GM12873 (cell line): ENCODE data around the gene SH2D2A.

ENCODE experiments used
- TF ChIP-seq, protein P1 (sequence below): IDR thresholded peaks from 2 replicates; pipeline ENCODE4 v1.5.1; 2012; ENCODE audit warnings: low read depth, mild to moderate bottlenecking, moderate library complexity, low read length, control low read depth; ENCODE audit not compliant: insufficient read depth; ENCODE audit errors: missing control alignments

Gene SH2D2A

DNA sequence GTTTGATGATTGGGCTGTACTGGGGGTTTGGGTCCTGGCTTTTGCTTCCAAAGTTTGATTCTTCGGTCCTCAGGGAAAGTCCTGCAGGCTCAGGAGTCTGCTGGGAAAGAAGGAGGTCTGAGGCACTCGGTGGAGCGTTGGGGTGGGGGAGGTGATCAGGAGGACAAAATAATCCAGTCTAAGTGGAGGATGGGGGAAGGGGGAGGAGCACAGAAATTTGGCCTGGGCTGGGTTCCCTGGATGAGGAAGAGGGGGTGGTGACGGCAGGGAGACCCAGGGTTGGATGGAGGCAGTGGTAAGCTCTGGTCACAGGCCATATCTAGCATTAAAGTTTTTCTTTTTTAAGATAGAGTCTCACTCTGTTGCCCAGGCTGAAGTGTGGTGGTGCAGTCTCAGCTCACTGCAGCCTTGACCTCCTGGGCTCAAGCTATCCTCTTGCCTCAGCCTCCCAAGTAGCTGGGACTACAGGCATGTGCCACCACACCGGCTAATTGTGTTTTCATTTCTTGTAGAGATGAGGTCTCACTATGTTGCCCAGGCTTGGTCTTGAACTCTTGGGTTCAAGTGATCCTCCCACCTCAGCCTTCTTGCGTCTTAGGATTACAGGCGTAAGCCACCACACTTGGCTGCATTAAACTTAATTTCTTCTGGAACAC lies 6.8 kb downstream of the SH2D2A start:
- TF ChIP-seq, protein P1, sequence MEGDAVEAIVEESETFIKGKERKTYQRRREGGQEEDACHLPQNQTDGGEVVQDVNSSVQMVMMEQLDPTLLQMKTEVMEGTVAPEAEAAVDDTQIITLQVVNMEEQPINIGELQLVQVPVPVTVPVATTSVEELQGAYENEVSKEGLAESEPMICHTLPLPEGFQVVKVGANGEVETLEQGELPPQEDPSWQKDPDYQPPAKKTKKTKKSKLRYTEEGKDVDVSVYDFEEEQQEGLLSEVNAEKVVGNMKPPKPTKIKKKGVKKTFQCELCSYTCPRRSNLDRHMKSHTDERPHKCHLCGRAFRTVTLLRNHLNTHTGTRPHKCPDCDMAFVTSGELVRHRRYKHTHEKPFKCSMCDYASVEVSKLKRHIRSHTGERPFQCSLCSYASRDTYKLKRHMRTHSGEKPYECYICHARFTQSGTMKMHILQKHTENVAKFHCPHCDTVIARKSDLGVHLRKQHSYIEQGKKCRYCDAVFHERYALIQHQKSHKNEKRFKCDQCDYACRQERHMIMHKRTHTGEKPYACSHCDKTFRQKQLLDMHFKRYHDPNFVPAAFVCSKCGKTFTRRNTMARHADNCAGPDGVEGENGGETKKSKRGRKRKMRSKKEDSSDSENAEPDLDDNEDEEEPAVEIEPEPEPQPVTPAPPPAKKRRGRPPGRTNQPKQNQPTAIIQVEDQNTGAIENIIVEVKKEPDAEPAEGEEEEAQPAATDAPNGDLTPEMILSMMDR = no peak

DNA sequence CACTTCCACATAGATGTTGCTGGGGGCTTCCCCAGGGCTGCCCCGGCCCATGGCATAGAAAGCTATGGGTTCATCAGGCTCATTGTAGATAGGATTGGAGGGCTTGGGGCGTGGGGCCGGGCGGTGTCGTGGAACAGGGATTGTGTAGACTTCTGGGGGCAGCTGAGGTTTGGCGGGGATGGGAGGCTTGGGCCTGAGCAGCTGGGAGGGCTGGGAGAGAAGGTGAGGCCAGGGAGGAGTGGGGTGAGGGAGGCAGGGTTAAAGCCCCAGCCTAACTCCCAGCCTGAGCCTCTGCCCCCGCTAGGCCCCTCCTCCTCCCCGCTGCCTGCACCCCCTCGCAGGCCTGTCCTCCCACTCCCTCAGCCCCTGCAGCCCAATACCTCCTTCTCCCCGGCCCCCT lies 7.4 kb downstream of the SH2D2A start:
- TF ChIP-seq, protein P1 = no peak

DNA sequence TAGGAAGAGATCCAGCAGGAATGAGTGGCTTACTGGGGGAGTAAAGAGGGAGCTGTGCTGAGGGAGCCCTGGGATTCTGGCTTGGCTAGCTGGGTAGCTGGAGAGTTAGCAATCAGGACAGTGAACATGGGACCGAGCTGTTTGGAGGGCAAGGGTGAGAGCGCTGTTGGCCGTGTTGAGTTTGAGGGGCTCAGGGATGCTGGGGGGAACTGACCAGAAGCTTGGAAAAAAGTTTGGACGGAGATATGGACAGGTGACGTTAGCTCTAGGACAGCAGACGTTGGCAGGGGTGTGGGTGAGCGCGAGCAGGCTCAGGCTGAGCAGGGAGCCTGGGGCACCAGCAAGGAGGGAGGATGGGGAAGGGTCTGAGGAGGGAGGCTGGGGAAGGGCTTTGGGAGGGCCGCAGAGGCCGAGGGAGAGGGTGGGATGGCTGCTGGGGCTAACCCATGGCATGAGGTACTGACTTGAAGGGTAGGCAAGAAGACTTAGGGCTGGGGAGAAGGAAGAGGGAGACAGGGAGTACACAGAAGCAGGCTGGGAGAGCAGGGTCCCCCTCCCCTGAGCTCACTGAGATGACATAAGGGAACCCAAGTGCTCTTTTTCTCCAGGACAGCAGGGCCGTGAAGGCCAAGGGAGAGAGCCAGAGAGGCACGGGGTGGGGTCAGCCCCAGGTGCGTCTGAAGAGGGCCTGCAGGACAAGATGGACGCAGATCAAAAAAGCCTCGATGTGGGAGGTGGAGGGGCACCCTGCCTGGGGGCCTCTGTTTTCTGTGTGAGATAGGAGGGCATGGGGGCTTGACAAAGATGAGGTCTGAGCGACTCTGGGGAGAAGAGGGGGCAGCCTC lies 8.2 kb downstream of the SH2D2A start:
- TF ChIP-seq, protein P1 = no peak

DNA sequence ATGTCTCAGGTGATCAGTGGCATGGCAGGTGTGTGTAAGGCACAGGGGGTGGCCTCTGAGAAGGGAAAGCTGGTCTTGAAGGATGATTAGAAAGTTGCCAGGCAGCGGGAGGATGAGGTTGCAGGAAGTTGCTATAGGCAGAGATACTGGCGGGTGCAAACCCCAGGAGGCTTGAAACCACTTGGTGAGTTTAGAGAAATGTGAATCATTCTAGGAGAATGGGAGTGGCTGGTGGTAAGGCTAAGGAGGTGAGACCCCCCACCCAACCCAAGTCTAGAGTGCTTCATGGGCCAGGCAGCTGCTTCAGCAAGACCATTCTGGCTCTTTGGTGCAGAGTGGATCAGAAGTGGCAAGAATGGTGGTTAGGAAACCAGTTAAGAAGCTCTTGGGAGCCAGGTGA lies 9.0 kb downstream of the SH2D2A start:
- TF ChIP-seq, protein P1 = no peak

DNA sequence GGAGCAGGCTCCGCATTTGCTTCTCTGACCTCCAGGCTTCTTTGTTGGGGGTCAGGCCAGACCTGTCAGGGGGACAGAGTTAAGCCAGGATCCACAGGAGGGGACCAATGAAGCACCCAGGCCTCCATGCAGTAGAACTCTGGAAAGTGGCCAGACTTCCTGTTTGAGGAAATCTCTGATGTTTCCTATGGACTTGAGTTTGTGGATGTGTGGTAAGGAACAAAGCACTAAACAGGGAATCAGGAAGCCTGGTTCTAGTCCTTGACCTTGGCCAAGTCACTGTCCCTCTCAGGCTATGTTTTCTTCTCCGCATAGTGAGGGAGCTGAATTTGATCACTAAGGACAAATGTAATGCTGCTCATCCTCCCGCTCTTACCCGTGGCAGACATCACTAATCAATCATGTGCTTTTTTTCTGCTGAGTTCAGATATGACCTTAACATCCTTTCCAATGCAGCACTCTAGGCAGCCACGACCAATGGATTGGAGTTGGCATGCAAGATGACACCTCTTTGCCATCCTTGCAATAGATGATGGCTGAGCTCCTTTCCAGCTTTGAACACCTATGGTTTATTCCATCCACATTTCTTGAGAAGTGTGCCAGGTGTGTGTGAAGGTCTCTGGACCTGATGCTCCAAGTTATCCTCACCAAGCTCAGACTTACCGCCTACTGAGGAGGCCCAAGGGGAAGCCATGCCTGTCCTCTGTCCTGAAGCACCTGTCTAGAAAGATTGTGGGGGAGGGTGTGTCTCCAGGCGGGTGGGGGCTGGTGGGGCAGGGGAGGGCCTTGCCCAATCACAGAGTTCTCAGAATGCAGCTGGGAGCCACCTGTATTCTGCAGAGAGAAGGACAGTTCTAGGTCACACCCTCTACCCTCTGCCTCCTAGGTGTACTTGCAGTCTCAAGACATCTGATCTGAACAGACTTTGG lies 9.9 kb downstream of the SH2D2A start:
- TF ChIP-seq, protein P1 = no peak

DNA sequence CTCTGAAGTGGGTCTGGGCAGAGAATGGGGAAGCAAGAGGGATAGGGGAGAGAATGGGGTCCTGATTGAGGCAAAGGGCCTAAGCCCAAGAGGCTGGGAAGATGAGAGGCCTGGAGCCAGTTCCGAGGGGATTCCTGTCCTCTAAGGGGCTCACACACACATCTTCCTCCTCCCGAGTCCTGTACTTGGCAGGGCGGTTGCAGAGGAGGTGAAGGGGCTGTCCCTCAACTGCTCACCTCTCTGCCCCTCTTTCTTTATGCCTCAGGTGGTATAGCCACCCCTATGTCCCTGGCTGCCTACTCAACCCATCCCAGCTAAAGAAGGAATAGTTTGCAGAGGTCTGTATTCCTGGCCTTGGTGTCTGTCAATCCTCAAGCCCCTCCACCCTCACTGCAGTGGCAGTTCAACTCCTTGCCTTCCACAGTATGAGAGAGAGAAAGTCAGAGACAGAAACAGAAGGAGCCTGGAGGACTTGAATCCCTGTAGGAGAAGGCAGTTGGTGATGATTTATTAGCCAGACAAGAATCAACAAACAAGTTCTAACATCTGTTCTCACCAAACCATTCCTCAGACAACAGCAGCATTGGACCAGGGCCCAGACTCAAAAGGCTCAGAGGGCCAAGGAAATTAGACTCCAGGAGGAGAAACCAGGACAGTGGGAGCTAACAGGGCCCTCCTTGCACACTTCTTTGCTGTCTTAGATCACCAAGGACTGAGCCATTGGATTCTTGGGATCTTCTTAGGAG lies 10.7 kb downstream of the SH2D2A start:
- TF ChIP-seq, protein P1 = no peak
